H1 (cell line): ENCODE data around the gene KIFC1. TPM values are rescaled to one million over a fixed set of nuclear protein-coding genes. Genes with fewer than 3 reads are reported as not detected.

ENCODE experiments used
- ATF3 ChIP-seq: IDR thresholded peaks from 2 replicates; pipeline ENCODE4 v1.6.1; 2011; ENCODE audit warnings: low read depth, mild to moderate bottlenecking, low read length; ENCODE audit not compliant: insufficient read depth
- CHD2 ChIP-seq: IDR thresholded peaks from 2 replicates; pipeline ENCODE4 v1.6.1; 2012; ENCODE audit warnings: low read length, improper control_type of control experiment
- CHD7 ChIP-seq: fragments of 300-600 bp; sonication (generic); IDR thresholded peaks from 2 replicates; pipeline ENCODE4 v1.7.1; 2012; ENCODE audit warnings: low read length, moderate library complexity, mild to moderate bottlenecking, inconsistent platforms; ENCODE audit not compliant: insufficient replicate concordance
- RAD21 ChIP-seq, 2 experiments: IDR thresholded peaks in 1 of 2; conservative IDR thresholded peaks in 1 of 2; 2 replicates each; pipeline ENCODE4 v1.6.1; 2011; ENCODE audit warnings: low read depth in 2 of 2, low read length in 2 of 2, improper control_type of control experiment in 1 of 2, inconsistent platforms in 1 of 2, mild to moderate bottlenecking in 1 of 2, moderate library complexity in 1 of 2
- RBBP5 ChIP-seq: IDR thresholded peaks from 2 replicates; pipeline ENCODE4 v1.7.1; 2012; ENCODE audit warnings: low read depth, mild to moderate bottlenecking, inconsistent platforms, low read length, moderate library complexity, borderline replicate concordance
- RFX5 ChIP-seq: IDR thresholded peaks from 2 replicates; pipeline ENCODE4 v1.6.1; 2011; ENCODE audit warnings: low read depth, low read length, improper control_type of control experiment, borderline replicate concordance
- RXRA ChIP-seq: IDR thresholded peaks from 2 replicates; pipeline ENCODE4 v1.6.1; 2011; ENCODE audit warnings: low read depth, mild to moderate bottlenecking, low read length, moderate library complexity; ENCODE audit not compliant: insufficient read depth
- SIRT6 ChIP-seq: IDR thresholded peaks from one replicate; pipeline ENCODE4 v1.7.1; 2012; ENCODE audit warnings: low read length, inconsistent platforms
- TAF7 ChIP-seq: optimal IDR thresholded peaks from 2 replicates; pipeline ENCODE3; 2011; ENCODE audit warnings: low read depth, mild to moderate bottlenecking, inconsistent platforms, low read length, moderate library complexity, borderline replicate concordance
- polyA plus RNA-seq, 7 experiments: library from polyadenylated mRNA; depleted of rRNA in 3 of 7; stranded (reverse) in 5 of 7; unstranded in 2 of 7; fragments of >200 nt in 5 of 7; fragments of 200-250 nt in 2 of 7; gene quantifications; 1 replicate in 5 of 7; 2 replicates in 1 of 7; 4 replicates in 1 of 7; pipeline versions ENCODE4 v1.2.1 to v1.2.3, GENCODE V29; 2011 to 2013; ENCODE audit warnings: missing spikeins in 2 of 7, mixed read lengths in 2 of 7
- total RNA-seq: library from RNA; stranded (reverse); fragmentation: NEBNext Ultra II Directional; extraction: Animal tissue kit (Norgen Biotek cat#: 25700); gene quantifications from 2 replicates; pipeline ENCODE4 v1.2.1, GENCODE V29; 2021

Gene KIFC1
- total and polyA plus RNA-seq, 2 of the 8 experiments (the other 6 are each of a cell fraction or from before 2014, with no cell fraction given): 46.6 to 64.3 TPM

- TF ChIP-seq CHD2: no peak
- TF ChIP-seq RBBP5: no peak
- no peak for TF ChIP-seq CHD7
- TF ChIP-seq TAF7: no peak
- TF ChIP-seq RFX5: no peak
- TF ChIP-seq SIRT6: no peak
- no peak for TF ChIP-seq RAD21 (IDR thresholded peaks at IDR 0.05 in 1 of 2, conservative IDR thresholded peaks at IDR 0.05 in 1 of 2; ENCODE audit: low read depth in 2 of 2, low read length in 2 of 2)
- no peak for TF ChIP-seq RXRA
- TF ChIP-seq ATF3: no peak
Observed at GRCh38 chr6:33406126-33406525, 14.5 kb downstream of the KIFC1 start (continued).
